Body of pancreas (tissue), 4 donors: ENCODE data around the gene RHOBTB1.

Experiments used
- POLR2A ChIP-seq, 3 donors: fragments of 450-650 bp; IDR thresholded peaks; one replicate each; pipeline ENCODE4 v1.6.1; 2016; ENCODE audit warnings: antibody characterized with exemption in 3 of 3, mild to moderate bottlenecking in 2 of 3
- TF ChIP-seq, protein P1 (sequence below), 7 experiments: fragments of 450-650 bp in 4 of 7; fragments of 200-600 bp in 3 of 7; sonication (generic) in 3 of 7; IDR thresholded peaks; one replicate each; pipeline ENCODE4 v1.5.1; 2016 to 2019; ENCODE audit warnings: antibody characterized with exemption in 7 of 7

DNA sequence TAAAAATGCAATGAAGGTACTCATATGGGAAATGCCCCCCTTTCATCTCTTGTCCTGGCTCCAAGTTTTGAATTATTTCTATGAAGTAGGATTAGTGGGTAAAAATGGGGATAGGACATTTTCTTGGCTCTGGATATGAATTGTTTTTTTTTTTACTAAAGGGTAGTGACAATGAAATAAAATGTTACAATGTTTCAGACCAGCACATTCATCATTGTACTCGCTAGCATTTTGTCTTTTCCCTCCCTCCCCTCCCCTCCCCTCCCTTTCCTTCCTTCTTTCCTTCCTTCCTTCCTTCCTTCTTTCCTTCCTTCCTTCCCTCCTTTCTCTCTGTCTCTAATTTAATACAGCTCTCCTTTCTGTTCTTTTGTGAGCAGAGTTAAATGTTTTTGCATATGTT, 101.3 kb downstream of the RHOBTB1 start:
- TF ChIP-seq, protein P1, sequence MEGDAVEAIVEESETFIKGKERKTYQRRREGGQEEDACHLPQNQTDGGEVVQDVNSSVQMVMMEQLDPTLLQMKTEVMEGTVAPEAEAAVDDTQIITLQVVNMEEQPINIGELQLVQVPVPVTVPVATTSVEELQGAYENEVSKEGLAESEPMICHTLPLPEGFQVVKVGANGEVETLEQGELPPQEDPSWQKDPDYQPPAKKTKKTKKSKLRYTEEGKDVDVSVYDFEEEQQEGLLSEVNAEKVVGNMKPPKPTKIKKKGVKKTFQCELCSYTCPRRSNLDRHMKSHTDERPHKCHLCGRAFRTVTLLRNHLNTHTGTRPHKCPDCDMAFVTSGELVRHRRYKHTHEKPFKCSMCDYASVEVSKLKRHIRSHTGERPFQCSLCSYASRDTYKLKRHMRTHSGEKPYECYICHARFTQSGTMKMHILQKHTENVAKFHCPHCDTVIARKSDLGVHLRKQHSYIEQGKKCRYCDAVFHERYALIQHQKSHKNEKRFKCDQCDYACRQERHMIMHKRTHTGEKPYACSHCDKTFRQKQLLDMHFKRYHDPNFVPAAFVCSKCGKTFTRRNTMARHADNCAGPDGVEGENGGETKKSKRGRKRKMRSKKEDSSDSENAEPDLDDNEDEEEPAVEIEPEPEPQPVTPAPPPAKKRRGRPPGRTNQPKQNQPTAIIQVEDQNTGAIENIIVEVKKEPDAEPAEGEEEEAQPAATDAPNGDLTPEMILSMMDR (IDR thresholded peaks at IDR 0.05) = no peak
- TF ChIP-seq POLR2A (IDR thresholded peaks at IDR 0.05) = no peak
